ENCODE results near the gene CYP4F8. TPM values are rescaled to one million over a fixed set of nuclear protein-coding genes. Genes with fewer than 3 reads are reported as not detected.

CYP4F8 gene
- total RNA-seq, 1 experiment from 2014 or later, result not detected

- TF ChIP-seq ELF4 (CRISPR knock-in tag; IDR thresholded peaks at IDR 0.05; ENCODE audit: low read depth) (no peak), PRDM15 (CRISPR knock-in tag; IDR thresholded peaks at IDR 0.05) (no peak), ZNF219 (CRISPR knock-in tag; IDR thresholded peaks at IDR 0.05; ENCODE audit: borderline replicate concordance) (no peak), ZNF423 (CRISPR knock-in tag; IDR thresholded peaks at IDR 0.05) (no peak)
- TF ChIP-seq, protein P1, sequence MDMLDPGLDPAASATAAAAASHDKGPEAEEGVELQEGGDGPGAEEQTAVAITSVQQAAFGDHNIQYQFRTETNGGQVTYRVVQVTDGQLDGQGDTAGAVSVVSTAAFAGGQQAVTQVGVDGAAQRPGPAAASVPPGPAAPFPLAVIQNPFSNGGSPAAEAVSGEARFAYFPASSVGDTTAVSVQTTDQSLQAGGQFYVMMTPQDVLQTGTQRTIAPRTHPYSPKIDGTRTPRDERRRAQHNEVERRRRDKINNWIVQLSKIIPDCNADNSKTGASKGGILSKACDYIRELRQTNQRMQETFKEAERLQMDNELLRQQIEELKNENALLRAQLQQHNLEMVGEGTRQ (CRISPR knock-in tag; IDR thresholded peaks at IDR 0.05), result no peak
These were observed 36.8 kb downstream of the CYP4F8 start (continued) for GRCh38 chr19:15651791-15652190.

DNA sequence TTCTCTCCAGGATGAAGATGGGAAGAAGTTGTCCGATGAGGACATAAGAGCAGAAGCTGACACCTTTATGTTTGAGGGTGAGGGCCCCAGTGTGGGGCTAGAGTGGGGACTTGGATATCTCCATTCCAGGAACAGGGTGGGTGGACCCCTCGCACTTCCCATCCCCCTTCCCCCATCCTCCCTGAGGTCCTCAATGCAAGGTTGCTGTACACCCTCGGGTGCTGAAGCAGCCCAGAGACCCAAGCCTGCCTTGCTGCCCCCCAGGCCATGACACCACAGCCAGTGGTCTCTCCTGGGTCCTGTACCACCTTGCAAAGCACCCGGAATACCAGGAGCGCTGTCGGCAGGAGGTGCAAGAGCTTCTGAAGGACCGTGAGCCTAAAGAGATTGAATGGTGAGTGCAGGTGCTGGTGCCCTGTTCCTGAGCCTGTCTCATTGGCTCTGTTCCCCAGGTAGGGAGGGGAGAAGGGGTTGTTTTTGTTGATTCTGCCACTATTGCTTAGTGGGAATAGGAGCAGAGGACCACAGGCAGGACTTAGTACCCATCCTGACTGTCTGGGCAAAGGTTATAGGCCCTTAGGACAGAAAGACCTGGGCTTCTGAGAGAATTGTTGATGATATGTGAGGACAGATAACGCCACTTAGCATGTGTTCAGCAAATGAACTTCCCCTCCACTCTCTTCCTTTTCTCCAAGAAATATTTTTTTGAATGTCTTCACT is 37.7 kb downstream of the CYP4F8 start:
- TF ChIP-seq MYBL2 (CRISPR knock-in tag; IDR thresholded peaks at IDR 0.05) (no peak), ZNF317 (CRISPR knock-in tag; IDR thresholded peaks at IDR 0.05; ENCODE audit: borderline replicate concordance, low read depth) (no peak), NR3C1 (CRISPR knock-in tag; conservative IDR thresholded peaks at IDR 0.05; ENCODE audit: low read depth) (no peak), KAT7 (CRISPR knock-in tag; IDR thresholded peaks at IDR 0.05; ENCODE audit: borderline replicate concordance) (no peak), SP1 (CRISPR knock-in tag; conservative IDR thresholded peaks at IDR 0.05) (no peak), NFE2L1 (CRISPR knock-in tag; IDR thresholded peaks at IDR 0.05) (no peak), ZNF671 (CRISPR knock-in tag; IDR thresholded peaks at IDR 0.05) (no peak), GTF2I (CRISPR knock-in tag; conservative IDR thresholded peaks at IDR 0.05) (no peak), ZNF219 (CRISPR knock-in tag; IDR thresholded peaks at IDR 0.05; ENCODE audit: borderline replicate concordance) (no peak), FOXK1 (CRISPR knock-in tag; IDR thresholded peaks at IDR 0.05) (no peak), SMAD4 (CRISPR knock-in tag; IDR thresholded peaks at IDR 0.05) (no peak), CREB1 (CRISPR knock-in tag; IDR thresholded peaks at IDR 0.05) (no peak), SMAD3 (CRISPR knock-in tag; IDR thresholded peaks at IDR 0.05; ENCODE audit: borderline replicate concordance) (no peak), ZNF423 (CRISPR knock-in tag; IDR thresholded peaks at IDR 0.05) (no peak), GABPB1 (CRISPR knock-in tag; IDR thresholded peaks at IDR 0.05) (no peak), GRHL2 (CRISPR knock-in tag; IDR thresholded peaks at IDR 0.05; ENCODE audit: insufficient replicate concordance, severe bottlenecking) (no peak)
- TF ChIP-seq, protein P2, sequence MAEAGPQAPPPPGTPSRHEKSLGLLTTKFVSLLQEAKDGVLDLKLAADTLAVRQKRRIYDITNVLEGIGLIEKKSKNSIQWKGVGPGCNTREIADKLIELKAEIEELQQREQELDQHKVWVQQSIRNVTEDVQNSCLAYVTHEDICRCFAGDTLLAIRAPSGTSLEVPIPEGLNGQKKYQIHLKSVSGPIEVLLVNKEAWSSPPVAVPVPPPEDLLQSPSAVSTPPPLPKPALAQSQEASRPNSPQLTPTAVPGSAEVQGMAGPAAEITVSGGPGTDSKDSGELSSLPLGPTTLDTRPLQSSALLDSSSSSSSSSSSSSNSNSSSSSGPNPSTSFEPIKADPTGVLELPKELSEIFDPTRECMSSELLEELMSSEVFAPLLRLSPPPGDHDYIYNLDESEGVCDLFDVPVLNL (CRISPR knock-in tag; IDR thresholded peaks at IDR 0.05; ENCODE audit: borderline replicate concordance, low read depth), result no peak
- TF ChIP-seq, protein P3, sequence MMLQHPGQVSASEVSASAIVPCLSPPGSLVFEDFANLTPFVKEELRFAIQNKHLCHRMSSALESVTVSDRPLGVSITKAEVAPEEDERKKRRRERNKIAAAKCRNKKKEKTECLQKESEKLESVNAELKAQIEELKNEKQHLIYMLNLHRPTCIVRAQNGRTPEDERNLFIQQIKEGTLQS (CRISPR knock-in tag; conservative IDR thresholded peaks at IDR 0.05), result no peak
- no peak overlapping the region for H3K27ac Mint-ChIP-seq
- CTCF ChIA-PET, result no interaction called here
- DNase-seq (ENCODE audit: low spot score) (no peak), ATAC-seq (no peak)
- peaks cover 91% of the 10 kb centered on the region for H3K9me3 Mint-ChIP-seq
- peaks cover 52% of the 10 kb centered on the region for H3K36me3 Mint-ChIP-seq
- H3K4me3 Mint-ChIP-seq, result no peak overlapping the region
- no peaks in the 10 kb centered on the region for H3K4me1 Mint-ChIP-seq
- peaks cover 14% of the 10 kb centered on the region for H3K27me3 Mint-ChIP-seq (ENCODE audit: low read depth)
- POLR2A ChIA-PET, result no interaction called here

Measured in WTC11 (cell line).